A549 treated with AZD9567 at 1 μM for 4 hours (cell line): ENCODE data around the gene LIPG. TPM values are rescaled to one million over a fixed set of nuclear protein-coding genes. Genes with fewer than 3 reads are reported as not detected.

Experiments
- total RNA-seq: library from RNA; stranded (reverse); fragments of 200-300 nt; extraction: Qiagen RNA extraction; gene quantifications from 5 replicates; pipeline ENCODE4 v1.2.3, GENCODE V29; 2022; ENCODE audit not compliant: insufficient read depth

The LIPG gene
- total RNA-seq = 0.19 to 0.27 TPM (median 0.24 TPM) in 4 of 5 replicates, not detected in the other

DNA sequence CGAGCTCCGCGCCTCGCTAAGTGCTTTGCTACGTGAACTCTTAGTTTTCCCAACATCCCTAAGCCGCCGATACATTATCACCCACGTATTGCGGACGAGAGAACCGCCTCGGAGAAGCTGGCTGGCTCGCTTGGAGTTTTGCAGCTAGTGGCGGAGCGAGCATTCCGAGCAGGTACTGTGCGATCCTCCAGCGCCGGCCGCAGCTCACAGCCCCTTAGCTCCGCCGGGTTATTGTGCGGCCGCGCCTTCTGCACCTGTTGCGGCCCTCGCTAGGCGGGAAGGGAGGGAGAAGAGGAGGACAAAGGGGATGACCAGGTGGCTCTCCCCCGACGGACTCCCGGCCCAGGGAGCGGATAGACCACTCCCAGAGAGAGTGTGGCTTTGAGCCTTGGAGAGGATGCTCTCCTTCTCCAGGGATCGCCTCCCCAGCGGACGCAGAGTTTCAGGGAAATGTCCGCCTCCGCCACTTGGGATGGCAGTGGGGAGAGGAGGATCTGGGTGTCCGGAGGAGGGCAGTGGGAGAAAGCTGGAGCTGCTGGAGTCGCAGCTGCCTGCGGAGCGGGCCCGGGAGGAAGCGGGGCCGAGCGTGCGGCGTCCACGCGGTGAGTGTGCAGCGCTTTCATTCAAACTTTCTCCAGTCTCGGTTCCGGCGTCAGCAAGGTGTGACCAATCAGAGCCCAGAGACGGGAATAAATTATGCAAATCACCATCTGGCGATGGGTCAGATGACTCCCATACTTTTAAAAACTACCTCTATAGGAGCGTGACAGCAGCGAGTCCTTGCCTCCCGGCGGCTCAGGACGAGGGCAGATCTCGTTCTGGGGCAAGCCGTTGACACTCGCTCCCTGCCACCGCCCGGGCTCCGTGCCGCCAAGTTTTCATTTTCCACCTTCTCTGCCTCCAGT is at the start of gene LIPG:
Gene LIPG (plus strand): TSS at position 769 of the 905 bp plus-strand sequence. CDS start 252 bp downstream, outside the sequence.

Other genes with a start within 250 kb of the LIPG start
- gene DYM, start 101.4 kb upstream of the LIPG start, total RNA-seq = 10.1 to 20.3 TPM (median 11.2 TPM) in 5 replicates
- gene C18orf32, start 74.8 kb upstream of the LIPG start, total RNA-seq = 11.6 to 27.5 TPM (median 23.7 TPM) in 5 replicates
- 1,516 to 2,377 TPM (median 1,555 TPM) in 5 replicates for gene RPL17, start 69.6 kb upstream of the LIPG start, total RNA-seq